Vagina (tissue), 2 donors: Measurements from ENCODE around the gene MNAT1.

Source experiments
- CTCF ChIP-seq, 3 experiments: fragments of 450-650 bp in 2 of 3; fragments of 200-600 bp in 1 of 3; sonication (generic) in 1 of 3; IDR thresholded peaks; one replicate each; pipeline ENCODE4 v1.5.1; 2017 to 2019; ENCODE audit warnings: antibody characterized with exemption in 3 of 3, mild to moderate bottlenecking in 2 of 3, moderate library complexity in 2 of 3
- POLR2A ChIP-seq, 2 donors: fragments of 450-650 bp; IDR thresholded peaks; one replicate each; pipeline ENCODE4 v1.6.1; 2017; ENCODE audit warnings: antibody characterized with exemption in 2 of 2, mild to moderate bottlenecking in 2 of 2, moderate library complexity in 2 of 2

DNA sequence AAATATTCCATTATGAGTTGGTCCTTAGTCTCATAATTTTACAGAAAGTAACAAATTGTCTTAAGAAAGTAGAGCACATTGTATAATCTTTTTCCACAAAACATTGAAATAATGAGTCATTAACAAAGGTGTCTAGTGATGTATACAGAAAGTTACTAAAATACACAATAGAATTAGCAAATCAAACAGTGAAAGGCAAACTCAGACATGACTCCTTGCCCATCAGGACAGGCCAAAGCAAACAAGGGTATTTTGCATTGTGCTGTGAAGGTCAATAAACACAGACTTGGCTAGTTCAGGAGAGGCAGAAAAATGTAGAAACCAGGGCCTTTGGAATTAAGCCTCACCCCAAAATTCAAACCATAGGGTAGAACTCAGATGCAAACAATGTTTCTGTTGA, 47.7 kb upstream of the MNAT1 start:
- TF ChIP-seq POLR2A (IDR thresholded peaks at IDR 0.05), result no peak
- no peak for TF ChIP-seq CTCF (IDR thresholded peaks at IDR 0.05)
